Tibial artery (tissue), 4 donors: Measurements from ENCODE around the gene TIMELESS.
A peak's percentile ranks its signal among the peaks of the same experiment; 100 is the strongest.
"Not testable (repeated sequence)": the region's sequence is repeated elsewhere in the genome, so short reads cannot be mapped to it uniquely, and the experiment has no call there.

Experiments
- DNase-seq, 2 donors: peaks; one replicate each; pipeline ENCODE4 v3.0.0-alpha.2; 2019
- H3K27ac ChIP-seq, 2 donors: fragments of 200-600 bp; sonication (generic) in 1 of 2; 1 replicate in 1 of 2; 2 replicates in 1 of 2; pipeline ENCODE4 v1.5.1; 2018 to 2019; ENCODE audit warnings: mild to moderate bottlenecking in 1 of 2
- H3K27me3 ChIP-seq, 2 donors: fragments of 200-600 bp; sonication (generic) in 1 of 2; one replicate each; pipeline versions ENCODE4 v1.5.1 to v1.6.0; 2016 to 2019
- H3K36me3 ChIP-seq, 3 donors: fragments of 200-600 bp; sonication (generic) in 2 of 3; one replicate each; pipeline ENCODE4 v1.5.1; 2016 to 2019; ENCODE audit warnings: mild to moderate bottlenecking in 2 of 3
- H3K4me1 ChIP-seq, 4 donors: fragments of 200-600 bp; sonication (generic) in 2 of 4; 1 replicate in 3 of 4; 2 replicates in 1 of 4; pipeline ENCODE4 v1.5.1; 2016 to 2019
- H3K4me3 ChIP-seq, 2 donors: fragments of 200-600 bp; sonication (generic) in 1 of 2; 1 replicate in 1 of 2; 2 replicates in 1 of 2; pipeline ENCODE4 v1.5.1; 2018 to 2019; ENCODE audit warnings: mild to moderate bottlenecking in 2 of 2
- H3K9me3 ChIP-seq, 3 donors: fragments of 200-600 bp; sonication (generic) in 1 of 3; one replicate each; pipeline ENCODE4 v1.5.1; 2016 to 2019
- CTCF ChIP-seq, 2 experiments: fragments of 200-600 bp in 1 of 2; fragments of 450-650 bp in 1 of 2; IDR thresholded peaks; one replicate each; pipeline ENCODE4 v1.5.1; 2017 to 2019; ENCODE audit warnings: antibody characterized with exemption in 2 of 2, mild to moderate bottlenecking in 1 of 2, moderate library complexity in 1 of 2
- intact Hi-C: fragments of 100-400 bp; cut with DNase I; formaldehyde crosslinking; loops from one replicate; pipeline ENCODE4 v1.15.0; 2023; ENCODE audit warnings: low total_unique reads

TIMELESS gene

GRCh38 chr12:56457817-56458216, 8.6 kb upstream of the TIMELESS start:
- no peaks in the 10 kb centered on the region for H3K4me1 ChIP-seq
- intact Hi-C loops: no loop called here
- no peak for TF ChIP-seq CTCF (IDR thresholded peaks at IDR 0.05)
- H3K36me3 ChIP-seq: no peaks in the 10 kb centered on the region
- H3K4me3 ChIP-seq: no peak overlapping the region
- peaks cover 0 to 15% of the 10 kb centered on the region in 2 donors for H3K27me3 ChIP-seq
- no peak overlapping the region for H3K27ac ChIP-seq
- DNase-seq: no peak
- no peaks in the 10 kb centered on the region for H3K9me3 ChIP-seq

DNA sequence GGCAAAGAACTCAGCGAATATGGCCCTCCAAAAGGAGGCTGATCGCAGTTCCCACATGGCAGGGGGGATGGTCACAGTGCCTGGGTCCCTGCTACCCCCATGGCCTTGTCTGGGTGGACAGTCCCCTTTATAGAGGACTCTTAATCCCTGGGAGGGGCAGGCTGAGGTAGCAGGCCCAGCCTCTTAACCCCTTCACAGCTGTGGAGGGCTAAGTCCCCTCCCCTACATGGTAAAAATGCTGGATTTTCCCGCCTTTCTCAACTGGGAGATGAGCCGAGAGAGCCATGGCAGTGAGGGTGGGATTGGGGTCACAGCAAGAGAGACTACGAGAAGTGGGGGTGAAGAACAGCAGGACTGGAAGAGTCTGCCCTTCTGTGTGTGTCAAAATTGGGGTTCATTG, 5.3 kb upstream of the TIMELESS start, which contains the start of gene MIP:
TSS of gene MIP (minus strand) at position 101 of the 400 bp plus-strand sequence. CDS start at position 57, 44 bp downstream.
- intact Hi-C loops: no loop called here
- H3K36me3 ChIP-seq: no peaks in the 10 kb centered on the region
- no peak for TF ChIP-seq CTCF (IDR thresholded peaks at IDR 0.05)
- no peaks in the 10 kb centered on the region for H3K9me3 ChIP-seq
- H3K27me3 ChIP-seq: peaks cover 0 to 15% of the 10 kb centered on the region in 2 donors
- H3K27ac ChIP-seq: no peak within 1 kb of the TSS
- H3K4me3 ChIP-seq: no peak within 1 kb of the TSS
- no peak for DNase-seq
- peaks cover 0 to 4% (median 0%) of the 10 kb centered on the region in 4 donors for H3K4me1 ChIP-seq

GRCh38 chr12:56451147-56451546, 1.9 kb upstream of the TIMELESS start:
- no peak for TF ChIP-seq CTCF (IDR thresholded peaks at IDR 0.05)
- H3K27ac ChIP-seq: no peak overlapping the region
- no peaks in the 10 kb centered on the region for H3K36me3 ChIP-seq
- intact Hi-C loops: no loop called here
- H3K27me3 ChIP-seq: peaks cover 0 to 15% of the 10 kb centered on the region in 2 donors
- no peak for DNase-seq
- peaks cover 0 to 11% (median 2%) of the 10 kb centered on the region in 4 donors for H3K4me1 ChIP-seq
- no peak overlapping the region for H3K4me3 ChIP-seq
- H3K9me3 ChIP-seq: no peaks in the 10 kb centered on the region

DNA sequence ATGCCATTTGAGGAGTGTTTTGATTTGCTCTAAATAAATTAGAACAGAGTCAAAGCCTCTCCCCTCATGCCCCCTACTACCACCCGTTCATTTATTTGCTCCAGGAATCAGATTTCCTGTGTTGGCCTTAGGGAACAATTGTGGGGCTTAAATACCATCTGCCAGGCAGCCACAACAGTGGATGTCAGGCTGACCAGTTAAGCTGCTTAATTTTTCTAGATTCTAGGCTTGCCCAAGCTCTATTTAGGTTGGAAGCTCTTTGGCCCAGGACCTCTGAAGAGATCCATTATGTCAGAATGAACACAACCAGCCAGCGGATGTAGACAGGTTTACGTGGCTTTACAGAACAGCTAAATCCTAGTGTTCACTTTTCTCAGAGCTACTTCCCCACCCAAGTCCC, 1.0 kb upstream of the TIMELESS start:
- intact Hi-C loops: no loop called here
- no peak for TF ChIP-seq CTCF (IDR thresholded peaks at IDR 0.05)
- peaks cover 0 to 15% of the 10 kb centered on the region in 2 donors for H3K27me3 ChIP-seq
- no peak overlapping the region for H3K4me3 ChIP-seq
- no peaks in the 10 kb centered on the region for H3K36me3 ChIP-seq
- no peak overlapping the region for H3K27ac ChIP-seq
- no peaks in the 10 kb centered on the region for H3K9me3 ChIP-seq
- DNase-seq: no peak
- H3K4me1 ChIP-seq: peaks cover 0 to 11% (median 2%) of the 10 kb centered on the region in 4 donors

GRCh38 chr12:56449622-56449984, 377 bp upstream of the TIMELESS start:
- TF ChIP-seq CTCF (IDR thresholded peaks at IDR 0.05): no peak
- no peak for DNase-seq
- Histone ChIP-seq H3K27me3 (peaks cover 0 to 14% of the 10 kb centered on the region in 2 donors), H3K27ac (peak overlapping the region; percentile 86), H3K4me3 (peak overlapping the region; percentile 60 to 89), H3K9me3 (no peaks in the 10 kb centered on the region), H3K36me3 (no peaks in the 10 kb centered on the region), H3K4me1 (peaks cover 0 to 11% (median 2%) of the 10 kb centered on the region in 4 donors)
- intact Hi-C loops: no loop called here

- H3K27ac ChIP-seq, H3K4me3 ChIP-seq, DNase-seq, intact Hi-C loops, H3K27me3 ChIP-seq, H3K4me1 ChIP-seq, H3K9me3 ChIP-seq, H3K36me3 ChIP-seq: not testable (repeated sequence)
Measured at GRCh38 chr12:56443208-56443607, 6.0 kb downstream of the TIMELESS start.
